SU-DHL-6 (cell line): Measurements from ENCODE around the gene ART5.

Experiments used
- H2AFZ ChIP-seq: fragments of 200-600 bp; sonication (generic); 2 replicates; pipeline ENCODE4 v1.6.1; 2014; ENCODE audit warnings: low read depth, mild to moderate bottlenecking, moderate library complexity, mixed read lengths, antibody characterized with exemption, low read length; ENCODE audit not compliant: severe bottlenecking
- H3F3A ChIP-seq: fragments of 200-600 bp; shearing (Covaris generic); 2 replicates; pipeline ENCODE4 v1.6.0; 2016; ENCODE audit warnings: antibody characterized with exemption, mild to moderate bottlenecking; ENCODE audit not compliant: insufficient read depth
- H3K27ac ChIP-seq: fragments of 200-600 bp; sonication (generic); 2 replicates; pipeline ENCODE4 v1.5.1; 2016; ENCODE audit warnings: low read depth, mild to moderate bottlenecking, low read length, moderate library complexity, mixed read lengths
- H3K27me3 ChIP-seq: fragments of 200-600 bp; sonication (generic), shearing (Covaris generic); 2 replicates; pipeline ENCODE4 v1.6.0; 2014; ENCODE audit warnings: mild to moderate bottlenecking, low read length
- H3K36me3 ChIP-seq: fragments of 200-600 bp; sonication (generic); 2 replicates; pipeline ENCODE4 v1.6.1; 2014; ENCODE audit warnings: mild to moderate bottlenecking, low read length, mixed read lengths
- H3K4me2 ChIP-seq: fragments of 300-600, 200-600 bp; shearing (Covaris generic), sonication (generic); 2 replicates; pipeline ENCODE4 v1.6.0; 2014; ENCODE audit warnings: low read length, low read depth, mild to moderate bottlenecking; ENCODE audit not compliant: poor library complexity, severe bottlenecking
- H3K4me3 ChIP-seq: fragments of 200-600 bp; sonication (generic); 2 replicates; pipeline ENCODE4 v1.5.1; 2014; ENCODE audit warnings: antibody characterized with exemption, low read length, mild to moderate bottlenecking, mixed read lengths; ENCODE audit not compliant: insufficient read depth, poor library complexity, severe bottlenecking
- H3K79me2 ChIP-seq: fragments of 200-600 bp; sonication (generic); 2 replicates; pipeline ENCODE4 v1.6.1; 2014; ENCODE audit warnings: mild to moderate bottlenecking, low read length, moderate library complexity; ENCODE audit not compliant: insufficient read depth
- H3K9ac ChIP-seq: fragments of 200-600 bp; sonication (generic); 2 replicates; pipeline ENCODE4 v1.7.0; 2014; ENCODE audit warnings: mild to moderate bottlenecking, low read length
- H3K9me2 ChIP-seq: fragments of 200-600 bp; sonication (generic); replicated peaks from 2 replicates; pipeline ENCODE4 v1.6.1; 2014; ENCODE audit warnings: low read length; ENCODE audit not compliant: insufficient read depth
- H3K9me3 ChIP-seq: fragments of 200-600 bp; sonication (generic); 2 replicates; pipeline ENCODE4 v1.6.1; 2014; ENCODE audit warnings: low read length, mixed read lengths; ENCODE audit not compliant: insufficient read depth
- H4K20me1 ChIP-seq: fragments of 200-600 bp; sonication (generic); 2 replicates; pipeline ENCODE4 v1.6.1; 2014; ENCODE audit warnings: low read depth, mild to moderate bottlenecking, antibody characterized with exemption, low read length, moderate library complexity, mixed read lengths
- CTCF ChIP-seq: fragments of 200-600 bp; sonication (generic); IDR thresholded peaks from one replicate; pipeline ENCODE4 v1.5.1; 2017; ENCODE audit warnings: antibody characterized with exemption, mild to moderate bottlenecking, low read length, moderate library complexity; ENCODE audit not compliant: insufficient read depth, poor library complexity, severe bottlenecking
- EZH2phosphoT487 ChIP-seq: fragments of 200-600 bp; sonication (generic), shearing (Covaris generic); conservative IDR thresholded peaks from 2 replicates; pipeline ENCODE4 v1.6.1; 2018; ENCODE audit warnings: mild to moderate bottlenecking, antibody characterized with exemption, low read length, moderate library complexity, mixed read lengths

The ART5 gene

DNA sequence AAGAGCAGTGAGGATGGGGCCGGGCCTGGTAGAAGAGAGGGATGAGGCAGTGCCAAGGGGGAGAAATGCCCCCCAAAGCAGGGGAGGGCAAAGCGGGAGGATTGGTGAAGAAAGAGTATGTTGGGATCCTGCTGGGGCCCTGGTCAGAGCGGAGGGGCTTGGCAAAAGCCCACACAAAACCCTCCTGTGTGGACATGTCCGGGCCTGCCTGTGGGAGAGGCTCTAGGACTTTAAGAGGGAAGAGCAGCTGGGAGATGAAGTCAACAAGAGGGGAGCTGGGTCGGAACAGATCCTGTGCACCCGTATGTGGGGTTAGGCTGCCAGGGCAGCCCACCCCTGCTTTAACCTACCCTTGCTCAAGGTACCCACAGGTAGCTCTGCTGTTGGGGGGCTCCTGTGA is 25.8 kb downstream of the ART5 start:
- no peaks in the 10 kb centered on the region for H3K36me3 ChIP-seq
- H3K27ac ChIP-seq: no peak overlapping the region
- H3K79me2 ChIP-seq: no peaks in the 10 kb centered on the region
- no peaks in the 10 kb centered on the region for H3F3A ChIP-seq
- H3K27me3 ChIP-seq: no peaks in the 10 kb centered on the region
- H3K9me3 ChIP-seq: no peaks in the 10 kb centered on the region
- no peaks in the 10 kb centered on the region for H4K20me1 ChIP-seq
- no peak overlapping the region for H2AFZ ChIP-seq
- no peak overlapping the region for H3K4me3 ChIP-seq
- TF ChIP-seq CTCF: no peak
- no peak for TF ChIP-seq EZH2phosphoT487
- H3K4me2 ChIP-seq: no peak overlapping the region
- no peaks in the 10 kb centered on the region for H3K9me2 ChIP-seq
- no peak overlapping the region for H3K9ac ChIP-seq

DNA sequence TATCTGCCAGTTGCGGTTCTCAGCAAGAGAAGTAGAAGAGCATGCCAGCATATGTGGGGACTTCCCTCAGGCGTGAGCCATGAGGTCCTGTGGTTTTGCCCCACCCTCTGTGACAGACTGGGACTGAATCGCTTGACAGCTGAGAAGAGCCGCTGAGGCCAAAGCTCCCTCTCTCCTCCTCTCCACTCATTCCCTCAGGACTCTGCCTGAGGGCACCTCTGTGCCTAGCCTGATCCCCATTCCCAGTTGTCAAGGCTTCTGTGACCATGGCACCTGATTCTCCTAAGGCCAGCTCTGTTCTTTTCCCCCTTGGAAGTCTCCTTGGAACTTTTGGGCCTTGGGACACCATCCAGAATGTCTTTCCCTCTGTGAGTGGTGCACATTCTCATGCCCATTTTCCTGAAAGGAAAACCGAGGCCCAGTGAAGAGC is 27.0 kb downstream of the ART5 start:
- Histone ChIP-seq H3K27me3 (no peaks in the 10 kb centered on the region), H3K9me2 (no peaks in the 10 kb centered on the region), H3K79me2 (no peaks in the 10 kb centered on the region), H3K9me3 (no peaks in the 10 kb centered on the region), H4K20me1 (no peaks in the 10 kb centered on the region), H3K4me3 (no peak overlapping the region), H3K4me2 (no peak overlapping the region), H3K36me3 (no peaks in the 10 kb centered on the region), H3K27ac (no peak overlapping the region), H2AFZ (no peak overlapping the region), H3F3A (no peaks in the 10 kb centered on the region), H3K9ac (no peak overlapping the region)
- TF ChIP-seq EZH2phosphoT487: no peak
- no peak for TF ChIP-seq CTCF

- no peaks in the 10 kb centered on the region for H3K79me2 ChIP-seq
- H3K9ac ChIP-seq: no peak overlapping the region
- no peaks in the 10 kb centered on the region for H4K20me1 ChIP-seq
- H3K27me3 ChIP-seq: no peaks in the 10 kb centered on the region
- no peak overlapping the region for H3K27ac ChIP-seq
- no peaks in the 10 kb centered on the region for H3F3A ChIP-seq
- H3K9me2 ChIP-seq: no peaks in the 10 kb centered on the region
- H3K9me3 ChIP-seq: no peaks in the 10 kb centered on the region
- TF ChIP-seq CTCF (no peak), EZH2phosphoT487 (no peak)
- no peaks in the 10 kb centered on the region for H3K36me3 ChIP-seq
- no peak overlapping the region for H3K4me3 ChIP-seq
- no peak overlapping the region for H2AFZ ChIP-seq
- no peak overlapping the region for H3K4me2 ChIP-seq
These were observed 27.6 kb downstream of the ART5 start for GRCh38 chr11:3613998-3614741.
